Kidney epithelial cell (primary cell): ENCODE measurements around the gene PHLPP2. TPM values are rescaled to one million over a fixed set of nuclear protein-coding genes. Genes with fewer than 3 reads are reported as not detected.

Experiments
- DNase-seq: peaks from one replicate; pipeline ENCODE4 v3.0.0-alpha.2; 2010; ENCODE audit warnings: low read depth
- H3K27me3 ChIP-seq: 2 replicates; pipeline ENCODE4 v1.6.0; 2011; ENCODE audit warnings: low read length; ENCODE audit not compliant: control insufficient read depth, insufficient read depth
- H3K36me3 ChIP-seq: 2 replicates; pipeline ENCODE4 v1.5.1; 2011; ENCODE audit warnings: low read length; ENCODE audit not compliant: control insufficient read depth, insufficient read depth
- H3K4me3 ChIP-seq: 2 replicates; pipeline ENCODE4 v1.5.1; 2011; ENCODE audit warnings: low read depth, mild to moderate bottlenecking, control low read depth, low read length
- CTCF ChIP-seq: IDR thresholded peaks from 2 replicates; pipeline ENCODE4 v1.5.1; 2011; ENCODE audit warnings: mild to moderate bottlenecking, moderate library complexity, low read length, control low read depth, inconsistent platforms; ENCODE audit not compliant: insufficient read depth, poor library complexity, severe bottlenecking
- total RNA-seq: library from RNA; depleted of rRNA; stranded (reverse); fragments of >200 nt; gene quantifications from 2 replicates; pipeline ENCODE4 v1.2.3, GENCODE V29; 2015

The PHLPP2 gene
- total RNA-seq, 1 donor from 2014 or later: 7.1 TPM

GRCh38 chr16:71738855-71739254 lies 14.4 kb upstream of the PHLPP2 start:
- TF ChIP-seq CTCF: no peak
- Histone ChIP-seq H3K27me3 (no peaks in the 10 kb centered on the region), H3K4me3 (no peak overlapping the region), H3K36me3 (no peaks in the 10 kb centered on the region)
- no peak for DNase-seq

GRCh38 chr16:71737501-71737900 lies 13.0 kb upstream of the PHLPP2 start:
- H3K4me3 ChIP-seq: no peak overlapping the region
- peaks cover 1% of the 10 kb centered on the region for H3K36me3 ChIP-seq
- DNase-seq: no peak
- TF ChIP-seq CTCF: no peak
- H3K27me3 ChIP-seq: no peaks in the 10 kb centered on the region

GRCh38 chr16:71734511-71734910 lies 10.0 kb upstream of the PHLPP2 start:
- no peak for TF ChIP-seq CTCF
- H3K4me3 ChIP-seq: no peak overlapping the region
- no peaks in the 10 kb centered on the region for H3K27me3 ChIP-seq
- no peak for DNase-seq
- peaks cover 1% of the 10 kb centered on the region for H3K36me3 ChIP-seq

- Histone ChIP-seq H3K4me3 (no peak overlapping the region), H3K27me3 (no peaks in the 10 kb centered on the region), H3K36me3 (peaks cover 1% of the 10 kb centered on the region)
- no peak for DNase-seq
- TF ChIP-seq CTCF: no peak
These were observed 8.1 kb upstream of the PHLPP2 start for GRCh38 chr16:71732587-71732986.

- Histone ChIP-seq H3K27me3 (peaks cover 2% of the 10 kb centered on the region), H3K4me3 (no peak overlapping the region), H3K36me3 (peaks cover under 1% of the 10 kb centered on the region)
- TF ChIP-seq CTCF: no peak
- no peak for DNase-seq
These were observed 3.2 kb upstream of the PHLPP2 start for GRCh38 chr16:71727551-71728324.
